ENCODE results near the gene HDGFL2.
"Not testable (repeated sequence)": the region's sequence is repeated elsewhere in the genome, so short reads cannot be mapped to it uniquely, and the experiment has no call there.

Gene HDGFL2

DNA sequence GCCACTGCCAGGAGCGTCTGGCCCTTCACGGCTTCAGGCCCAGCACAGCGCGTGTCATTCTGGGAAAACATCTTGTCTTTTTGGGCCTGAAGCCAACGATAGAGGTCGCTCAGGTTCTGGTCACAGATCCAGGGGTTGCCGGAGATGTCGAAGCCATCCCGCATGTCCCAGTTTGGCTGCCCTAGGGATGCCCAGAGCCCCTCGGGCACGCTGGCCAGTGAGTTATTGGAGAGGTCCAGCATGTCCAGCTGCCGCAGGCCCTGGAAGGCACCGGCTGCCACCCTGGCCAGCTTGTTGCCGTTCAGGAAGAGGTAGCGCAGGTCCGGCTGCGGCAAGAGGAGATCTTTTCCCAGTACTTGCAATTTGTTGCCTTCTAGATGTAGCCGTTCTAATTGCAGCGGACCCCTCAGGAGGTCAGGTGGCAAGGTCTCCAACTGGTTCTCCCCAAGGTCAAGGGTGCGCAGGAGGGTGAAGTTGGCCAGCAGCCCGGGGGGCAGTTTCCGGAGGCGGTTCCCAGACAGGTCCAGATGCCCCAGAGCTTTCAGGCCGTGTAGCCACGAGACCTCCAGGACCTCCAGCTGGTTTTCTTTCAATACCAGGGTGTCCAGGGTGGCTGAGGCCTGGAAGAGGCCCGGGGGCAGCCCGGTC is 66.0 kb downstream of the HDGFL2 start:
- no peak for DNase-seq

DNA sequence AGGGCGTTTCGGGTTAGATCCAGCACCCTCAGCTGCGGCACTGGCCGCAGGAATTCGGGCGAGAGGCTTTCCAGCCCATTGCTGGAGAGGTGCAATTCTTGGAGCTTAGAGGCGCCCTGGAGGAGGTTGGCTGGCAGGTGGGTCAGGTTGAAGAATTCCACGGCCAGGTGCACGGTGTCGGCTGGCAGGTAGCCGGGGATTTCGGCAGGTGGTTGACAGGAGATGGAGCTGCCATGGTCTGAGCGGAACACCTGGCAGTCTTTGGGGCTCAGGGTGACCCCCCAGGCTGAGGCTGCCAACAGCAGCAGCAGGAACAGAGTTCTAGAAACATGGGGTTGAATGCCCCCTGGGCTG is 66.5 kb downstream of the HDGFL2 start:
- DNase-seq: no peak

DNA sequence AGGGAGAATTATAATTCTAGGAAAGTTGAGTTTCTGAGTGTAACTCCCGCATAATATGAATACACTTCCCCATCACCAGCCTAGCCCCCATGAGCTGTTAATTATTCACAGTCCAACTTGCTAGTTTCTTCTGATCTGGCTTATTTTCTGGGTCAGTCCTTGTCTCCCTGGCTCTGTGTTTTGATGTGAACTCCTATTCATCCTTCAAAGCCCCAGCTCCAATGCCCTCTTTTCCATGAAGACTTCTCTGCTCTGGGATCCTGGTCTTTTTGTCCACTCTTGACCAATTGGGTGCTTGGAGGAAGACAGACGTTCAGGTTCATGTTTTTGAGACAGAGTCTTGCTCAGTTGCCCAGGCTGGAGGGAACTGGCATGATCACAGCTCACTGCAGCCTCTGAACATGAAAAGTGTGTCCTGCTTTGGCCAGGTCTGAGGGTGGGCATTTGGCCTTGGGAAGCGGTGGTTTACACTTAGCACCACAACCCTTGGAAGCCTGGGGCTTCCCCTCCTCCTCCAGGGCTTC is 67.1 kb downstream of the HDGFL2 start:
- no peak for DNase-seq

DNA sequence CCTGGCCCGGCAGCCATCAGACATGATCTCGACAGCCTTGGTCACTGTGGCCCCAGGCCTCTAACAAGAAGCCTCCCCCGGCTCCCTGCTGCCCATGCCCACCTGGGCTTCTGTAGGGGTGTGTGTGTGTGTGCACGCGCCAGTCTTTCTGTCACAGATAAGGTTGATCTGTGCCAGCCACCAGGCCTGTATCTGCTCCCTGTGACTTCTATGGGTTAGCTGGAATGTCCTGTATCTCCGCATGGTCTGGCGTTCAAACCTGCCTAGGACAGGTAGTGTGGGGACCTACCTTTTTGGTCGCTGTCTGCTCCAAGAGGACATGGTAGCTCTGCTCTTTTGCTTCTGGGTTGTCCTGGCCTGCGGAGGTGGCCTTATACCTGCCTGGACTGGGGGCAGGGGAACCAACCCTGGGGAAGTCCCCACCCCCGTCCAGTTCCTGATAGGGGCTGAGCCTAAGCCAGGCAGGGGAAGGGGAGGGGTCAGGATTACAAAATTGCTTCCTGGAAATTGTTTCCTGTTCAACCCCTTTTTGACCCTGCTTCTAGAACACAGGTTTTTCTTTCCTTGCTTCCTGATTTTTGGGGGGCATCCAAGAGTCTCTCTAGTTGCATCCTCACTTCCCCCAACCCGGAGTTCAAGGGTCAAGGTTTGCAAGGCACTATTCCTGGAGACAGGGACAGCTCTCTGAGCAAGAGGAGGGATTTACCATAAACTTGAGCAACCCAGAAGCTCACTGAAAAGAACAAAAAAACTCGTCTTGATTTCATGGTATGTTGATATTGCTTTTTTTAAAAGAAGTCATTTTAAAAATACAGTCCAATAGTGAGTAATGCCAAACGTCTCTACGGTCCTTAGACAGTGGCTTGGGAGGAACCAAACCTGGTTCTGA is 67.8 kb downstream of the HDGFL2 start, which contains the start of gene LRG1:
Gene LRG1, minus strand, starts transcription at position 344 of the 889 bp plus-strand sequence. Its CDS starts 23 bp downstream, at position 321.
- DNase-seq: no peak

DNA sequence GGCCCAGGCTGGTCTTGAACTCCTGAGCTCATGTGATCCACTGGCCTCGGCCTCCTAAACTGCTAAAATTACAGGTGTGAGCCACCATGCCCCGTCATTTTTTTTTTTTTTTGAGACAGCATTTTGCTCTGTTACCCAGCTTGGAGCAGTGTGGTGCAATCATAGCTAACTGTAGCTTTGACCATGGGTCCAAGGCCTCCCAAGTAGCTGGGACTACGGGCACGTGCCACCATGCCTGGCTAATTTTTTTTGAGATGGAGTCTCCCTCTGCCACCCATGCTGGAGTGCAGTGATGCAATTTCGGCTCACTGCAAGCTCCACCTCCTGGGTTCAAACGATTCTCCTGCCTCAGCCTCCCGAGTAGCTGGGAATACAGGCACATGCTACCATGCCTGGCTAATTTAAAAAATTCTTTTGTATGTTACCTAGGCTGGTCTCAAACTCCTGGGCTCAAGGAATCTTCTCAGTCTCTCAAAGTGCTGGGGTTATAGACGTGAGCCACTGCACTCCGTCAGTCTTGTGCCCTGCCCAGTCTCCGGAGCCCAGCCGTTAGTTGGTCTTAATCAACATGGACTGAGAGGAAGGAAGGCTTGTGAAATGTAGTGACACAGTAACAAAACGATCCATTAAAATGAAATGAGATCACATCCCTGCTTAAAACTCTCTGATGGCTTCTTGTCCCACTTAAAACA is 69.2 kb downstream of the HDGFL2 start:
- no peak for DNase-seq

DNA sequence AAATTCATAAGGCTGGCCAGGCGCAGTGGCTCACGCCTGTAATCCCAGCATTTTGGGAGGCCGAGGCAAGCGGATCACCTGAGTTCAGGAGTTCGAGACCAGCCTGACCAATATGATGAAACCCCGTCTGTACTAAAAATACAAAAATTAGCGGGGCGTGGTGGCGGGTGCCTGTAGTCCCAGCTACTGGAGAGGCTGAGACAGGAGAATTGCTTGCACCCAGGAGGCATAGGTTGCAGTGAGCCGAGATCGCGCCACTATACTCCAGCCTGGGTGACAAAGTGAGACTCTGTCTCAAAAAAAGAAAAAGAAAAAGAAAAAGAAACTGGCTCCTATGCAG is 69.7 kb downstream of the HDGFL2 start:
- not testable (repeated sequence) for DNase-seq

DNA sequence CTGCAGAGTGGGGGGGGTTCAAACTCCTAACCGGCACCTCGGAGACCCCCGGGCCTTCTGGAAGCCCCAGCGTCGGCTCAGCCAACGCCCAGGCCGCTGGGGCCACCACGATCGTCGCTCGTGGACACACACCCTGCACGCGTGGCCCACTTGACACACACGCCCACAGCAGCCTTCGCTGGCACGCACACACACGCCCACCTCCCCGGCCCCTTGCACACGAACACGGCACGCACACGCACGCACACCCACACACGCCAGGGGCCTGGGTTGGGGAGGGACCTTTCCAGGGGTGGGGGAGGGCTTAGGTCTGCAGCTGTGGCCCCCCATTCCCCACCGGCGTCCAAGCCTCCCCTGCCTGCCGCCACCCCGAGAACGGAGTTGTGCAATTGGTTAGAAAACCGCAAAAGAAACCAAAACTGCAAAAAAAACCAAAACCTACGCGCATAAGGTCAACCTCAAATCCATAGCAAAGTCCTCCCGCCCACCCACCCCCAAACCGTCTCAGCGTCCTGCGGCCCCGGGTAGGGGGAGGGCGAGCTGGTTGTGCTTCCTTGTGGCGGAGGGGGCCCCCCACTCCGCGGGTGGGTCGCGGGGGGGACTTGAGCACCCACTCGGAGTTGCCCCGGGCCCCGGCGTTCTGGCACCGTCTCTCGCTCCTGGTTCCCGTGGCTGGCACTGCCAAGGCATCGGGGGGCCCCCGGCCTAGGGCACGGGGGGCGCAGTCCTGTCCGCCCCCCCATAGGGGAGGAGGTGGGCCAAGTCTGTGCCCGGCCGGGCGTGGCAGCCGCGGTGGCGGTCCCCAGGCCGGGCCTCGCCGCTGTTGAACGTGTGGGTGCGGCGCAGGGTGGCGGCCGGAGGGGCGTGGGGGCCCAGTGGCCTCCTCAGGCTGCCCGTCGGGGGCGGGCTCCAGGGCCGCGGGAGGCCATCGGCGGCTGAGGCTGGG is 71.1 kb downstream of the HDGFL2 start:
- no peak for DNase-seq

DNA sequence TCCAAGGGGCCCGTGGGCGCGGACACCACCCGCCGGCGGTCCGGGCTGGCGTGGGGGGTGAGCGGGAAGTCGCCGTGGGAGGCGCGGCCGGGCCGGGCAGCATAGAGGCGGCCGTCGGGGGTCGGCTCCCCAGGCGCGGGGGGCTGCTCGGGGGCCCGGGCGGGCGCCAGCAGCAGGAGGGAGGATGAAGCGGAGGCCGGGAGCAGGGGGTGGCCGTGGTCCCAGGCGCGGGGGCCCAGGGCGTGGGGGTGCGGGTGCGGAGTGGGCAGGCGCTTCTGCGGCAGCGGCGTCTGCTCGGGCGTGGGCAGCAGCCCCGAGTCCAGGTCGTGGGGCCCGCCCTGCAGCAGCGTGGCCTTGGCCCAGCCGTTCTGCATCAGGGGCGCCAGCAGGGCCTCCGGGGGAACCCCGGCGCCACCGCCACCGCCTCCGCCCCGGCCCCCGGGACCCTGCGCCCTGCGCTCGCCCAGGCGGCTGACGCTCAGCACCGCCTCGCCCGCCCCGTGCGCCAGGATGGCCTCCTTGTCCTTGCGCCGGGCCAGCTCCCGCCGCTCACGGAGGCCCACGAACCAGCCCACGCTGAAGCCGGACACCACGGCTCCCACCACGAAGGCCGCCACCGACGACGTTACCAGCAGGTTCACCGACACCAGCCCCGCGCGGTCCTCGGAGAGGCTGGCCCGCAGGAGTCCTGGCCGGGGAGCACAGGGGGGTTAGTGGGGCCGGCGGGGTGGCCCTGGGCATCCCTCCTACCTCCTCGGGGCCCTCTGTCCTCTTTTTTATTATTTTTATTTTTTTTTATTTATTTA is 71.9 kb downstream of the HDGFL2 start:
- no peak for DNase-seq

DNA sequence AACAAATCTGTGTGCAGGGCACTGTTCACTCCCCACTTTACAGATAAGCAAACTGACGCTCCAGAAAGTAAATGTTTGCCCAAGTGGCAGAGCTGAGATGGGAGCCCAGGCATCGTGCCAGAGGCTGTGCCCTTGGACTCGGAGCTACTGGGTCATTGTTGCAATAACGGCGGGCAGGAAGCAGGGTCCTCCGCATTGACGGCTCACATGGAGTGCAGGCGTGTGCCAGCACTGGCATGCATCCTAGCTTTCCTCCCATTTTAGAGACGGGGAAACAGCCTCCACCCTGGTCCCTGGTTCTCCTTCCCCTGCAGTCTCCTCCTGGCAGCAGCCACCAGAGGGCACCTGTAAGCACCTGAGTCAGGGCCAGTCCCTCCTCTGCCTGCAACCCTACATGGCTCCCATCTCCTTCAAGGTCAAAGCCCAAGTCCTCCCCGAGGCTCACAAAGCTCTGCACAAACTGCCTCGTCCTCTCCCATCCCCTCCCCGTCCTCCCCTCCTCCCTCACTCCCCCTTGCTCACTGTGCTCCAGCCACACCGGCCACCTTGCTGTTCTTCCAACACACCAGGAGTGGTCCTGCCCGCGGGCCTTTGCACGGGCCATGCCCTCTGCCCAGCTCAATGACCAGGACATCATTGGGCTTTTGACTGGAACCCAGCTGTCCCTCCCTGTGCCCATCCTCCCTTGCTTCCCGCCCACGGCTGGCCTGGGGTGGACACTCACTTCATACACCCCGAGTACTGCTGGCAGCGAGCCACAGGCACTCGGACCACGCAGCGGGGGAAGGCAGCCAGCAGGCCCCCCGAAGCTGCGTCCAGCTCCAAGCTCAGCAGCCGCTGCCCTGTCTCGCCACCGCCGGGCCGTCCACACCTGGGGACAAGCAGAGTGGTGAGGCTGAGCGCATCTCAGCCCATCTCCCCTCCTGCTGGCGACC is 75.5 kb downstream of the HDGFL2 start:
- no peak for DNase-seq

DNA sequence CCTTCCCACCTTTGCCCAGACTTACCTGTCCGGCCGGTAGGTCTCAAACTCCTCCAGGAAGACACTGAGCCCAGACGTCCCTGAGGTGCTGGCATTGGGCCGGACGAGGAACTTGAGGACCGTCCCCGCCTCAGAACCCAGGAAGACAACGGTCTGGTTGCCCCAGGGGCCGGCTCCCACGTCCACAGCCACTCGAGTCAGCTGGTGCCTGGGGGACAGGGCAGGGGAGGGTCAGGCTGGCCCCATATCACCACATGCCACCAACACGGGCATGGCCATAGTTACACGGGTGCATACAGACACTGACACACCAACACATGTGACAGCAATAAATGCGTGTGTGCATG is 76.1 kb downstream of the HDGFL2 start:
- DNase-seq: no peak

DNA sequence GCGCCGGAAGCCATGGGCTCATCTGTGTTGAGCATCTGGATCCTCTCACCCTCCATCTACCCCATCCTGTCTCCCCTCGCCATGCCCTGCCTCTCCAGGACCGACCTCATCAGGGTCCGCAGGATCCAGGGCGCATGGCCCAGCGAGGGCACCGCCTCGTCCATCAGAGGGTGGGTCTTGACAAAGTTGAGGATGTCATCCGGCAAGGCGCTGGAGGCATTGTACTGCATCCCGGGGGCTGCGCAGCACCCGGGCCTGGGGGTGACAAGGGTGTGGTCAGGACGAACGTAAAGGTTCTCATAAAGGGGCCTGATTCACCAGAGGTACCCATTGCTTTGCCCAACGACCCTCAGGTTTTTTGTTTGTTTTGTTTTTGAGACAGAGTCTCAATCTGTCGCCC is 77.9 kb downstream of the HDGFL2 start:
- no peak for DNase-seq

DNA sequence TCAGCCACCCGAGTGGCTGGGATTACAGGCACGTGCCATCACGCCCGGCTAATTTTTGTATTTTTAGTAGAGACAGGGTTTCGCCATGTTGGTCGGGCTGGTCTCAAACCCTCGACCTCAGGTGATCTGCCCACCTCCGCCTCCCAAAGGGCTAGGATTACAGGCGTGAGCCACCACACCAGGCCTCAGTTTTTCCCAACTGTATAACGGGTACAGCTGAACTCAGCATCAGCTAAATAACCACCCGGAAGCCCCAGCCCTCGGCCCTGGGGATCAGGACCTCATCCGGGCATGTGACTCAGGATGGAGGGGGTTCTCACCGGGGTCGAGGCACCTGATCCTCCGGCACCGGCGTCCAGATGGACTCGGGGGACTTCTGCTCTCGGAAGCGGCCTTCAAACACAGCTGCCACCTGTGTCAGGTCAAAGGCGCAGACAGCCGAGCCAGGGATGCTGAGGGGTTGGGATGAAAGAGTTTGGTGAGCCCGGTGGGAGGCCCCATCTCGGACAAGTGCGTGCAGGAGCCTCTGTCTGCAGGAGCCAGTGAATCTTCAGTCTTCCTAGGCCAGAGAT is 78.5 kb downstream of the HDGFL2 start:
- no peak for DNase-seq
